Activated naive CD4-positive, alpha-beta T cell treated with Interleukin-2 at 50 U/mL for 16 hours (primary cell): Measurements from ENCODE around the gene PLAA.
"Not testable (repeated sequence)": the region's sequence is repeated elsewhere in the genome, so short reads cannot be mapped to it uniquely, and the experiment has no call there.

Source experiments
- DNase-seq: peaks from one replicate; pipeline ENCODE4 v3.0.0-alpha.2; 2020

PLAA gene

DNA sequence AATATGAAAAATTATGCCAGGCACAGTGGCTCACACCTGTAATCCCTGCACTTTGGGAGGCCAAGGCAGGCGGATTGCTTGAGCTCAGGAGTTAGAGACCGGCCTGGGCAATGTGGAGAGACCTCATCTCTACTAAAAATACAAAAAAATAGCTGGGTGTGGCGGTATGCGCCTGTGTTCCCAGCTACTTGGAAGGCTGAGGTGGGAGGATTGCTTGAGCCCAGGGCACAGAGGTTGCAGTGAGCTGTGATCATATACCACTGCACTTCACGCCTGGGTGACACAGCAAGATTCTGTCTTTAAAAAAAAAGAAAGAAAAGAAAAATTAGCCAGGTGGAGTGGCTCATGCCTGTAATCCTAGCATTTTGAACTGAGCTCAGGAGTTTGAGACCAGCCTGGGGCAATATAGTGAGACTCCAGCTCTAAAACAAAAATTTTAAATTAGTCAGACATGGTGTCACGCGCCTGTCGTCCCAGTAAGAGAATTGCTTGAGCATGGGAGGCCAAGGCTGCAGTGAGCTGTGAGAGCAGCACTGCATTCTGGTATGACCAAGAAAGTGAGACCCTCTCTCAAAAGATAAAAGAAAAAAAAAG, 18.0 kb downstream of the PLAA start:
- DNase-seq = no peak

DNA sequence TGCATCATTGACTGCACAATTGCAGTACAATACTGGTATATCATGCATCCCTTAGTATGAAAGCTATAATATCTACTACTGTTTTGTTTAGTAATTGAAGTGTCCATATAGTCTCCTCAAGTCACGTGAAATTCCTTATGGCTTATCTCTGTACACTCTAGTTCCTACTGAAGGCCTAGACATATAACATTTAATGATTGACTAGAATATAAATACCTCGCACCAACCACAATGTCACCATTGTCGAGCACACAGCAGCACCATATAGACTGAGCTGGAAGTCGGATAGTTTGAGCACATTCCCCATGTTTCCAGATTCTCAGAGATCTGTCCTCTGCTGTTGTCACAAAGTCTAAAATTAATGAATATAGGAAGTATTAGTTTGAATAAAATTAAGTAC, 21.4 kb downstream of the PLAA start:
- no peak for DNase-seq

DNA sequence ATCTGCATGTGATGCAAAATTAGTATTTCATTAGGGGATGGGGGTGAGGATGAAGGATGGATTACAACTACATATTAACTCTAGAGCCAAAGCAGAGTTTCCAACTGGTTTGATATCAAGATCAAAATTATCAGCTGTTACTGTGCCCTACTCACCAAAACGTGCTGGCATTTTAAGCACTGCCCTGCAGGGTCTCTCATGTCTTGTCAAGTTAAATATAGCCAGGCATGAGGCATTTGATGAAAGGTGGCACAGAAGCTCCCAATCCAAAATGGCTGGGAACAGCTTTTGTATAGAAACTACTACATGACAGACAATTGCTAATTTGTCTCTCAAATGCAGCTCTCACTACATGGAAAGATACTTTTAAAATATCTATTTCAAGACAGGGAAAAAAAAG, 27.3 kb downstream of the PLAA start:
- no peak for DNase-seq

DNA sequence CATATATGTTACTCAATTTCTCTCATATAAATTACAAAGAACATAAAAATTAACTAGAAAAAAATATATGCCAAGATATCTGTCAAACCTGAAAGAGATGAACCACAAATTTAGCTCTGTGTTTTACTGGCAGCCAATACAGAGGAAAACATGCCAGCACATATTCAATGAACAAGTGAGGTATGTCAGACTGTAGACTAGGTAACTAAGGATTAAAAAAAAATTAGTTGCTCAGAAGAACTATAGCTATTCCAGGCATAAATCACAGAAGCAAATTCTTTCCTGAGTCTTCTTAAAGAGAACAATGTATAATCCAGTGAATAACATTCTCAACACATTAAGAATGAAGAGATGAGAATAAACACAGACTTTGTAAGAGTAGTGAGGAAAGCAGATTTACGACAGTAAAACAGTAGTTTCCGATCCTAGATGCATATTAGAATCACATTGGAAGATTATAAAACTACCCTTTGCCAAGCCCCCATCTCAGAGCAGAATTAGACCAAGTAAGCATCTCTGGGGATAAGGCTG, 33.8 kb downstream of the PLAA start:
- DNase-seq = no peak

DNA sequence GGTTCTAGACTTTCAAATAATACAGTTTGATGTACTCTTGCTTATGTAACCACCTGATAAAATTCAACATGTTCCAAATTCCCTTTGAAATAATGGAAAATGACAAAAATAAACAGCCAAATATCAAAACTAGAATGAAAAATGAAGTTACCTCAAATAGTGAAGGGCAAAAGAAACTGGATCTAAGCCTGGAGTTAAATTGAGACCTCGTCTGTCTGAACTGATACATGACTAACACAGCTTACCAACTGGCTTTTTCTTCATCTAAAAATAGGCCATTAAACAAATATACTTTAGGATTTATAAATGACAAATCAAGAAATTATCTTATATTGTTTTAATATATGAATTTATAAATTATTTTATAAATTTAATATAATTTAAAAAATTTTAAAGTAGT, 42.4 kb downstream of the PLAA start:
- no peak for DNase-seq

DNA sequence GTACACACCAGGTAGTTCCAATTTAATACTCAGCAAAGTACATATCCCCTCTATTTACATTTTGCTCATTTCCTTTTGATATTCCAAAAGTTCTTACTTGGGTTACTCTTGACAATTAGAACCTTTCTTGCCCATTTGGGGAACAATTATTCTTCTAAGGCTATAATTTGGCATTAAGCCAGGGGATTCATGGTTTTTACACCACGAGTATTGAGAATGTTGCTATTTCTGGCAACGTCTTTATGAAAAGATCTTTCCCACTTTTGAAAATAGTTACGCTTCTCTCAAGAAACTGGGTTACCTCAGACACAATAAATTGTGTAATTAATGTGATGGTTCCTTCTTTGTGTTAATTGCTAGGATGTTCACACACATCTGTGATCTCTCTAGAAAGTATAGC, 43.0 kb downstream of the PLAA start:
- DNase-seq = no peak

DNA sequence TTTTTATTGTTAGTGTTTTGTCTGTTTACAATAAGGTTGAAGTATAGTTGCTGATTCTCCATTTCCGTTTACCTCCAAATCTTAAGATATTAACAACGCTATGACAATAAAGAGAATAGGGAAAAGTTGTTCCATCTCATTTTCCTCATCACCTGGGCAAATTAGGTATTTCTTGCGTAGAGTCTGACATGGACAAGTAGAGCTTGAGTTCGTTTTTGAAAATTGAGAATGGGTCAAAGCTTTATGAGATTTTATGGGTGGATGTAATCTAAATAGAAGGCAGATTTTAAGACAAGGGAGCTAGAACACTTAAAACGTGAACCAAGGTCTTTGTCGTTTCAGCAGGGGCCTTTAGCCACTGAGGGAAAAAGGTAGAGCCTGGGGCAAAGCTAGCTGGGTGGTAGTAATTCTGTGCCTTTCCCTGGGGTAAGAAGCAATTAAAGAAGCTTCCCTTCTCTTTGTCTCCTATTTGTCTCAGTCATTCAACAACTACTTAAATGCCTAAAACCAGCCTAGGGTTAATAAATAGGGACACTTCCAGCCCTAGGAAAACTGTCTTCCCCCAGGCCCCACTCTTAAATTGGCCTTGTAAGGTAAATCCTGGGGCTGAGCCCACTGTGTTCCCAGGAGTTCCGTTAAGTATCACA, 53.9 kb downstream of the PLAA start:
- DNase-seq = no peak

DNA sequence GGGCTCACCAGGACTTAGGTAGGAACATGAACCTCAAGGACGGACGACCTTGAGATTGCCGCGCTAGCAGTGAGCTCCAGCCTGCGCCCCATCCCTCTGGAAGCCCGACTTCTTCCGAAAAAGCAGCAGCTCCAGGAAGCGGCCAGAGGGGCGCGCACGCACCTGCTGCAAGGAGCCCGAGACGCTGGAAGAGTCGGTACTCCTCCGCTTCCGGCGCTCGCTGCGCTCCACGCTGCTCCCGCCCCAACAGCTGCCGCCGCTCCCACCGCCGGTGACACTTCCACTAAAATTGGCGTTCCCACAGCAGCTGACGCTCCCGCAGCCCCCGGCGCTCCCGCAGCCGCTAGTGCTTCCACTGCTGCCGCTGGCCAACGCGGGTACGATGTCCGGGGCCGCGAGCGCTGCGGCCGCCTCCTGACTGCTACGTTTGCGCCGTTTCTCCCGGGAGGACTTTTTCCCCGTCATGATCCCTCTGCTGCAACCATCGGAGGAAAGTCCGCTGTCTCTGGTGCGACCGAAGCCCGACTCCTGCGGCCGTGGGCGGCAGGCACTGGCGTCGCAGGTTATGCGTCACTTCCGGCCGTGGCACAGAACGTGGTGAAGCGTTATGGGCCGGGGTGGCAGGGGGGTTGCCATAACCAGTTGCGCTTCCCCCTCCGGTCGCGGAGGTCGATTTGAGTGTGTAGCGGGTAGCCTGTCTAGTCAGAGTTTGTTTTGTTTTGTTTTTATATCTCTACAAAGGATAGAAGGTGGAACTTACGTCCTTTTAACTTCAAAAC, 54.6 kb downstream of the PLAA start, which contains the start of gene CAAP1:
Gene CAAP1, minus strand, starts transcription at position 552 of the 779 bp plus-strand sequence. Its CDS starts 87 bp downstream, at position 465.
- peak; percentile 96 for DNase-seq

DNA sequence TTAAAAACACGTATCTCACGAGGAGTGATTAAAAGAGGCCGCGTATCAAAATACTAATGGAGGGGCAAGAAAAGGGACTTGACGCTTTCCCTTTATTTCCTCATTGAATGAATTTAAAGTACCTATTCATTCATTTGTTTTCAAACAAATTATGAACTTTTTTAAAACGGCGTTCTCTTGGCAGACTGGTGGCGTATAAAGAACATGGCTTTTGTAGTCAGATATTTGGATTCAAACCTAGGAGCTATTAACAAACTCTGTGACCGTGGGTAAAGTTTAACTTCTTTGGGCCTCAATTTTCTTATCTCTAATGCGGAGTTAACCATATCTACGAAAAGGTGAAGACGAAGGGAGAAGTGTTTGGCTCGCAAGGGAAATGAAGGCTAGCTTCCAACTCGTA, 55.3 kb downstream of the PLAA start:
- DNase-seq = no peak

DNA sequence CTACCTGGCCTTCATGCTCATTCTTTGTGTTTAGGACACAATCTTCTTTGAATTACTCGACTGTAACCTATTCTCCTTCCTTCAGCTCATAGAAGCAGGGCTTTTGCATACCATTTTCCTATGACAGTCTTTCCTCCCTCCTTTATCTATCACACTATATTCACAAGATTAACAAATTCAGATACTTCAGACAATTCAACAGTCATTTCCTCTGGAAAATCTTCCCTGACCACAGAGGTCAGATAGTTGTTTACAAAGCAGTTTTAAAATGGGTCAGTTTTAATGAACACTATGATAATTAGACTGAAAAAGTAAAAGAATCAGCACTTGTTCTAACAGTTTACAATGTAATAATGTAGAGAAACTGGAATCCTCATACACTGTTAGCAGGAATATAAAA, 58.8 kb downstream of the PLAA start:
- DNase-seq = no peak

DNA sequence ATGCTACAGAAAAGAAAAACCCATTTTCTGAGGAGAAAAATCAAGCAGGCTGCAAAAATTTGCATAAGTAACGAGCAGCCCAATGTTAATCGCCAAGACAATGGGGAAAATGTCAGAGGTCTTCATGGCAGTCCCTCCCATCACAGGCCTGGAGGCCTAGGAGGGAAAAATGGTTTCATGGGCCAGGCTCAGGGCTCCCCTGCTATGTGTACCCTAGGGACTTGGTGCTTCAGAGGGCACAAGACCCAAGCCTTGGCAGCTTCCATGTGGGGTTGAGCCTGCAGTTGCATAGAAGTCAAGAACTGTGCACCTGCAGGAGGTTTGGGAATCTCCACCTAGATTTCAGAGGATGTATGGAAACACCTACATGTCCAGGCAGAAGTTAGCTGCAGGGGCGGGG, 64.9 kb downstream of the PLAA start:
- no peak for DNase-seq

DNA sequence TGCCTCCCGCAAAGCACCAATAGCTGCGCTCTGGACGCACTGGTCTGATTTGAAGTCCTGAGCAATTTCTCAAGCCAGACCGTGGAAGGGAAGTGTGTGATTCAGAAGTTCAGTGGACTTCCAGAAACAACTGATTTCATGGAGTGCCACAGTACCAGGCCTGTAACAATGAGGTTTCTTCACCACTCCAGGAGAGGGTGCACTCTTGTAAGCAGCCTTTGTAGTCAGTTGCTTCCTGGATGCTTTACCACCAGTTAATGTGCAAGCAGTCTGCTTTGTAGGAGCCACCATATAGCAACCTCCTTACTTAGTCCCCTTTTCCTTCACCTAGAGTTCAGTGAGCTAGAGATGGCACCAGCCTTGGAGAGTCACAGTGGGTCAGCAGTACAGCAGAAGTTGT, 66.8 kb downstream of the PLAA start:
- DNase-seq = no peak

DNA sequence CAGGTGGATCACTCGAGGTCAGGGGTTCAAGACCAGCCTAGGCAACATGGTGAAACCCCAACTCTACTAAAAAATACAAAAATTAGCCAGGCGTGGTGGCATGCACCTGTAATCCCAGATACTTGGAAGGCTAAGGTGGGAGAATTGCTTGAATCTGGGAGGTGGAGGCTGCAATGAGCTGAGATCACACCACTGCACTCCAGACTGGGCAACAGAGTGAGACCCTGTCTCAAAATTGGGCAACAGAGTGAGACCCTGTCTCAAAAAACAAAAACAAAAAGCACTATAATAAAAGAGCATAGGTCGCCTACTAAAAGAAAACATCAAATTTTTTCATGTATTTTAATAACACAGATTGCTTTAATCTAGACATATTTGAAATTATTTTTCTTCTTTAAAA, 71.9 kb downstream of the PLAA start:
- DNase-seq = not testable (repeated sequence)

DNA sequence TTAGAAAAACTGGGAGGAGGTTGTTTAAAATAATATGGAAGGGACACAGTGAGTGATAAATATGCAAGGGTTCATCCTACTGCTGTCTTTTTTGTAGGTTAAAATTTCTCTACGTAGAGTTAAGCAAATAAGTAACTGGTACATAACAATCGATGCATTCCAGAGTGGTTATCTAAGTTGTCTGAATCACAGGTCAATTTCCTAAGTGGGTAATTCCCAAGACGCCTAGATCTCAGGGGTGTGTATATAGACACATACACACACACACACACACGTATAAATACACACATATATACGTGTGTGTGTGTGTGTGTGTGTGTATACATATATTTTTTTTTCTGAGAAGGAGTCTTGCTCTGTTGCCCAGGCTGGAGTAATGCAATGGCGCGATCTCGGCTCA, 76.8 kb downstream of the PLAA start:
- no peak for DNase-seq

DNA sequence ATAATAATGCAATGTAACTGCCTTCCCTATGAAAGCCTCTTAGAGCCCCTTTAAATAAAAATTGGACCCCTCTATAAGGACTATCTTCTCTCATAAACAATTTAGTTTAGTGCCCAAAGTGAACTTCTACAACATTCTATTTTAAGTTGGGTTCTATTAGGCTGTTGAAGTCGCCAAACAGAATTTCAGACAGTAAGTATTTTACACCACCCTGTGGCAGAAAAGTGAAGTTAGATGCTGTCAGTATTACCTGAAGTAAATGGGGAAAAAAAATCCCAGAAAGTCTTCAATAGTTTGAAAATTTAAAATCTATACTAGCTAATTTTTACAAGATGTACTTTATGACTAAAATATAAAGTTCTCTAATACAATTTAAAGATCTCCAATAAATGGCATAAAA, 84.0 kb downstream of the PLAA start:
- no peak for DNase-seq

DNA sequence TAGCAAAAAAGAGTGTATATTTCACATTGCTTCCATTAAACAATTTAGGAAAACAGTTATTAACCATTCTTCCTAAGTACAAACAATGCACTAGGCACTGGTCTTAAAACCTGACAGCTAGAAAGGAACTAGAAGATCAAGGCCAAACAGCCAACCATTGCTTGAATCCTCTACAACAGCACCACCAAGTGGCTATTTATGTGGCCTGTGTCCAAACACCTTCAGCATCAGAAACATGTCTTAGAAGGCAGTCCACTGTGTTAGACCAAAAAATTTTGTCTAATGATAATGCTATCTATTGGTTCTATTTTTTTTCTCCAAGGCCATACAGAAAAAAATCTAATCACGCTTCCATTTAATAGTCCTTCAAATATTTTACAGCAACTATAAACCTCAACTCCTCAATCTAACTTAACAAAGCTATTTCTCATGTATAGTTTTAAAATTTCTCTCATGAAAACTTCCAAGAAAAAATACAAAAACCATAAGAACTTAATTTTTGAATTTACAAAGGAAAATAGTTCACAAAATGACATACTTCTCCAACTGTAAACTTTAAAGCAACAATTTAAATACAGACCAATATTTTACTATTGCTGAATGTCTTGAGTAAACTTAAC, 90.5 kb downstream of the PLAA start:
- no peak for DNase-seq
